ENCODE results near the gene IFNK. TPM values are rescaled to one million over a fixed set of nuclear protein-coding genes. Genes with fewer than 3 reads are reported as not detected.
A peak's percentile ranks its signal among the peaks of the same experiment; 100 is the strongest.

The IFNK gene
- total RNA-seq, 1 donor from 2014 or later = not detected

- Histone ChIP-seq H3K4me3 (ENCODE audit: insufficient read depth, low read depth, low read length) (peak overlapping the region; percentile 62), H3K27me3 (ENCODE audit: insufficient read depth, low read length) (peaks cover 13% of the 10 kb centered on the region), H3K4me1 (ENCODE audit: insufficient read depth, low read length) (peaks cover 10% of the 10 kb centered on the region), H4K20me1 (ENCODE audit: insufficient read depth, low read length) (no peaks in the 10 kb centered on the region), H2AFZ (ENCODE audit: low read depth, low read length) (peak overlapping the region; percentile 88), H3K27ac (ENCODE audit: low read depth, low read length) (no peak overlapping the region), H3K9me3 (ENCODE audit: insufficient read depth, low read depth, low read length) (no peaks in the 10 kb centered on the region), H3K79me2 (ENCODE audit: insufficient read depth, low read length) (no peaks in the 10 kb centered on the region), H3K4me2 (ENCODE audit: low read length) (peak overlapping the region; percentile 98), H3K9ac (ENCODE audit: low read length) (peak overlapping the region; percentile 69), H3K36me3 (ENCODE audit: insufficient read depth, low read length) (no peaks in the 10 kb centered on the region)
- TF ChIP-seq EZH2 (IDR thresholded peaks at IDR 0.05; ENCODE audit: insufficient read depth, low read length) = no peak
- TF ChIP-seq, protein P1, sequence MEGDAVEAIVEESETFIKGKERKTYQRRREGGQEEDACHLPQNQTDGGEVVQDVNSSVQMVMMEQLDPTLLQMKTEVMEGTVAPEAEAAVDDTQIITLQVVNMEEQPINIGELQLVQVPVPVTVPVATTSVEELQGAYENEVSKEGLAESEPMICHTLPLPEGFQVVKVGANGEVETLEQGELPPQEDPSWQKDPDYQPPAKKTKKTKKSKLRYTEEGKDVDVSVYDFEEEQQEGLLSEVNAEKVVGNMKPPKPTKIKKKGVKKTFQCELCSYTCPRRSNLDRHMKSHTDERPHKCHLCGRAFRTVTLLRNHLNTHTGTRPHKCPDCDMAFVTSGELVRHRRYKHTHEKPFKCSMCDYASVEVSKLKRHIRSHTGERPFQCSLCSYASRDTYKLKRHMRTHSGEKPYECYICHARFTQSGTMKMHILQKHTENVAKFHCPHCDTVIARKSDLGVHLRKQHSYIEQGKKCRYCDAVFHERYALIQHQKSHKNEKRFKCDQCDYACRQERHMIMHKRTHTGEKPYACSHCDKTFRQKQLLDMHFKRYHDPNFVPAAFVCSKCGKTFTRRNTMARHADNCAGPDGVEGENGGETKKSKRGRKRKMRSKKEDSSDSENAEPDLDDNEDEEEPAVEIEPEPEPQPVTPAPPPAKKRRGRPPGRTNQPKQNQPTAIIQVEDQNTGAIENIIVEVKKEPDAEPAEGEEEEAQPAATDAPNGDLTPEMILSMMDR (IDR thresholded peaks at IDR 0.05; ENCODE audit: insufficient read depth, low read depth, low read length) = no peak
- no peaks in the 10 kb centered on the region for H3K9me3 Mint-ChIP-seq (ENCODE audit: unreplicated experiment)
- DNase-seq (ENCODE audit: low read depth) = peak; percentile 60
- peak overlapping the region; percentile 64 for H3K27ac Mint-ChIP-seq (ENCODE audit: unreplicated experiment)
- H3K4me1 Mint-ChIP-seq (ENCODE audit: low read depth, unreplicated experiment) = peaks cover 6% of the 10 kb centered on the region
- no peaks in the 10 kb centered on the region for H3K27me3 Mint-ChIP-seq (ENCODE audit: low read depth, unreplicated experiment)
- no peaks in the 10 kb centered on the region for H3K36me3 Mint-ChIP-seq (ENCODE audit: low read depth, unreplicated experiment)
- peak overlapping the region; percentile 94 for H3K4me3 Mint-ChIP-seq (ENCODE audit: unreplicated experiment)
- FAIRE-seq = no peak
Observed at GRCh38 chr9:27528076-27528885, 4.2 kb downstream of the IFNK start.

DNA sequence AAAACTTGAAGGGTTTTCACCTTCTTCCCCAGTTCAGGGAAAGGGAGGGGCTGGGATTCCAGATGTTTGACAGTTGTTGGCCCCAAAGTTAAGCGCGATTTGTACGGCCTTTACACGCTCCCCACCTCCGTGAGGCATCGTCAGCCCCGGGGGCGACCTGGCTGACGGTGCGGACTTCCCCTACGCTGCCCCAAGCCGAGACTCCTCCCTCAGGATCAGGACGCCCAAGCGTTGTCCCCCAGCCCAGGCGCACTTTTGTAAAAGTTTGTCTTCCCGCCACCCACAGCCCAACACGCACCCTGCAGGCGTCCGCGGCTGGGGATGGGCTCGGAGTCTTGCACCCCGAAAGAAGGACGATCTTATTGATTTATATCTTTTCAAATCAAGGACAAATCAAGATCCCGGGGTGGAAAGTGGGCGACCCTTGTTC, 4.8 kb downstream of the IFNK start:
- DNase-seq (ENCODE audit: low read depth) (peak; percentile 2), FAIRE-seq (no peak)
- peak overlapping the region; percentile 69 for H3K9ac ChIP-seq (ENCODE audit: low read length)
- Mint-ChIP-seq H3K36me3 (ENCODE audit: low read depth, unreplicated experiment) (no peaks in the 10 kb centered on the region), H3K4me3 (ENCODE audit: unreplicated experiment) (peak overlapping the region; percentile 94), H3K4me1 (ENCODE audit: low read depth, unreplicated experiment) (peaks cover 8% of the 10 kb centered on the region), H3K27ac (ENCODE audit: unreplicated experiment) (peak overlapping the region; percentile 64), H3K27me3 (ENCODE audit: low read depth, unreplicated experiment) (no peaks in the 10 kb centered on the region), H3K9me3 (ENCODE audit: unreplicated experiment) (no peaks in the 10 kb centered on the region)
- H4K20me1 ChIP-seq (ENCODE audit: insufficient read depth, low read length) = no peaks in the 10 kb centered on the region
- H3K36me3 ChIP-seq (ENCODE audit: insufficient read depth, low read length) = no peaks in the 10 kb centered on the region
- no peaks in the 10 kb centered on the region for H3K9me3 ChIP-seq (ENCODE audit: insufficient read depth, low read depth, low read length)
- peaks cover 10% of the 10 kb centered on the region for H3K4me1 ChIP-seq (ENCODE audit: insufficient read depth, low read length)
- no peaks in the 10 kb centered on the region for H3K79me2 ChIP-seq (ENCODE audit: insufficient read depth, low read length)
- H2AFZ ChIP-seq (ENCODE audit: low read depth, low read length) = peak overlapping the region; percentile 88
- peak overlapping the region; percentile 98 for H3K4me2 ChIP-seq (ENCODE audit: low read length)
- peak overlapping the region; percentile 62 for H3K4me3 ChIP-seq (ENCODE audit: insufficient read depth, low read depth, low read length)
- no peak overlapping the region for H3K27ac ChIP-seq (ENCODE audit: low read depth, low read length)
- peaks cover 13% of the 10 kb centered on the region for H3K27me3 ChIP-seq (ENCODE audit: insufficient read depth, low read length)
- TF ChIP-seq, protein P1 (IDR thresholded peaks at IDR 0.05; ENCODE audit: insufficient read depth, low read depth, low read length) = no peak
- TF ChIP-seq EZH2 (IDR thresholded peaks at IDR 0.05; ENCODE audit: insufficient read depth, low read length) = no peak

Data from astrocyte (in vitro differentiated cells and primary cell).